Measurements from ENCODE around the gene HOXB6.

Gene HOXB6

GRCh38 chr17:48609033-48609432 is 4.2 kb upstream of the HOXB6 start:
- no peak for DNase-seq

DNA sequence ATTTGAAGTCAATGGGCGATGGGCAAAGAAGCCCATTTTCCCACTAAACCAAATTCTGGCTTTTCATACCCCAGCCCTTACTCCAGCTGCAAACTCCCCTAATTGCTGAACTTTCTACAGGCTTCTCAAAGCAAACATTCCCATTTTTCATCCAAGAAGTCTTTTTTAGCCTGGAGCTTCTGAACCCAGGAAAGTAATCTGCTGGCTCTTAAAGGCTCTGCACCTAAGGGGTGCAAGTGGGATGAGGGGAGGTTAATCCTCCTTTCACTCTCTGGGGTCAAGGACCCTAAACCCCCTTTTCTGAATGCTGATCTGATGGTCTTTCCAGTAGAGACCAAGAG is 3.7 kb upstream of the HOXB6 start:
- DNase-seq: no peak

- no peak for DNase-seq
These were observed 2.3 kb upstream of the HOXB6 start for GRCh38 chr17:48606892-48607614.

DNA sequence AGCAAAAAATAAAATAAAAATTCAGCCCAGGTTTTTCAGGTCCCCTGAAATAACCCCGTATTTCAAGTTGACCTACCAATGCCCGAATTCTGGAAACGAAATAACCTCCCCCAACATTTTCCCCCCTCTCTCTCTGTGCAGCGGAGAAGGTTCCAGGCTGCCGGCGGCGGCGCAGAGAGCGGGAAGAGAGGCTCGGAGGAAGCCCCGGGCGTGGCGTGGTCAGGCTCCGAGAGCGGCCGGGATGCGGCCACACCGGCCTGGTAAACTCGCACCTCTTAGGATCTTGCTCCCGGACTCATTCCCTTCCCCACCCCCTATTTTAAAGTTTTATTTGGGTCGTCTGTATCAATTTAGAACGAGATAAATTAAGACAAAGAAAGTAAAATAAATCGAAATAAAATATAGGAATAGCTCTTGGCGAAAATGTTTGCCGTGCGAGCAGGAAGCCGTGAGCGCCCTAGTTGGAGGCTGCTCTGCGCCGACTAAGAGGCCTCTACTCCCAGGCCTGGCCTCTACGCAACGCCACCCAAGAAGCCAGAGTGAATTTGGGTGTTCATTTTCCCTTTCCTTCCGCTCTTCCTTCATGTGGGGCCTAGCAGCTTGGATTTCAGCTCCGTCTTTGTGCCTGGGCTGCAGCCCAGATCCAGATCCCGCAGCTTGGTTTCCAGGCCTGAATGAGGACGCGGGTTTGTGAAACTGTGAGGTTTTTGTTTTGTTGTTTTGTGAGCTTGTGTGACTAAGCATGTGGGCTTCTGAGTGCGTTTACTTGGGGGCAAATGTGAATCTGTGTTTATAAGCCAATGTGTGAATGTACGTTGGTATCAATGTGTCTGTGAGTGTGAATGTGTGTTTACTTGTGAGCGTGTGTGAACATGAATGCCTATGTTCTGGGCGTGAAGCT is 1.5 kb upstream of the HOXB6 start:
- no peak for DNase-seq

GRCh38 chr17:48605409-48605919 is 678 bp upstream of the HOXB6 start:
- DNase-seq: no peak

GRCh38 chr17:48603959-48604769 is 622 bp downstream of the HOXB6 start:
- DNase-seq: no peak

DNA sequence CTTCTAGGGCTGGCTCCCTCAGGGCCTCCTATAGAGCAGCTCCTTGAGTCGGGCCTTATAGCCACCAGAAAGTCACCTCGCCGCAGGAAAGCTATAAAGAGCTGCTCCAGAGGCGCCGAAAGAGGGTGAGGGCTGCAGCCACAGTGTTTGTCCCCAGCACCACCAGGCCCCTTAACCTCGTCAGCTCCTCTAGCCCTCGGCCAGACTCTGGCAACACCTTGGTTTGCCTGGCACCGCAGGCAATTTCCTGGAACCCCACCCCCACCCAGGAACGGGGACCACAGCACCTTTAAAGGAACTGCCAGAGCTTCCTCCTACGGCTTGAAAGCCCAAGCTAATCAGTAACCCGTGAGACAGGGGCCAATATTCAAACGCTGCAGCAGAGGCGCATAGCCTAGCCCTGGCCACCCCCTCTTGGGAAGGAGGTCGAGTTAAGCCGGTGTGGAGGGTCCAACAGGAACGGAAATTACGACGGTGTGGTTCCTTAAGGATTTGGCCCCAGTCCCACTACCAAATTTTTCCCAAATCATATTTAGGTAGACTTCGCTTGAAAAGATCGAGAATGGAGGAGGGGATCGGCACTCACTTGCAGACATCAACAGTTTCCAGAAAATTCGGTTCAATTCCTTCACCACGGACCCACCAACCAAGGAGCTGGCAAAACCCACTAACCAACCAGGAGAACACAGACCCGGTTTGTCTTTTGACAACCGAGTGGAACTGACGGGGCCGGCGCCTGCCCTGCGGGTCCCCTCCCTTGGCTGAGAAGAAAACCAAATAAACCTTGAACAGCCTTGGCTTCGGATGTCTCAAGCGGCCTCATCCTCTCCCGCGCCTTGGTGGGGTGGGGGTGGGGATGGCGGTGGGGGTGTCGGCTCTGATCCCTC is 3.0 kb downstream of the HOXB6 start:
- no peak for DNase-seq

GRCh38 chr17:48601207-48601538 is 3.6 kb downstream of the HOXB6 start:
- no peak for DNase-seq

- DNase-seq: no peak
These were observed 4.3 kb downstream of the HOXB6 start for GRCh38 chr17:48600244-48601098.

DNA sequence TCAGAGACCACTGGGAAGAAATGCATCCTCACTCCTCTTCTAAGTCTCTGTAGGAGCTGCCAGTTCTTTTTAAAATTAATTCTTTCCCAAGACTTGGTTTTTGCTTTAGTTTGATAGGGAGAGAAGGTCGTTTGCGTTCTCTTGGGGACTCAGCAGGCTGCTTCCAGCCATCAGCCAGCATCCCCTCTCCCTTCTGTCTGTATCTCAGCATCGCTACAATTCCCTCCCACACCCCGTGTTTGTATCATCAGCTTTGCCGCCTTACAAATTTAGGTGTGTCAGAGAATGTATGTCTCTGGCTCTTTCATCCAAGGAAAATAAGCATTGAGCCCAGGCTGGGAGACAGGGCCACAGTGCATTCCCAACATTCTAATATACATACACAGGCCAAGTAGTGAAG is 5.4 kb downstream of the HOXB6 start:
- DNase-seq: no peak

DNA sequence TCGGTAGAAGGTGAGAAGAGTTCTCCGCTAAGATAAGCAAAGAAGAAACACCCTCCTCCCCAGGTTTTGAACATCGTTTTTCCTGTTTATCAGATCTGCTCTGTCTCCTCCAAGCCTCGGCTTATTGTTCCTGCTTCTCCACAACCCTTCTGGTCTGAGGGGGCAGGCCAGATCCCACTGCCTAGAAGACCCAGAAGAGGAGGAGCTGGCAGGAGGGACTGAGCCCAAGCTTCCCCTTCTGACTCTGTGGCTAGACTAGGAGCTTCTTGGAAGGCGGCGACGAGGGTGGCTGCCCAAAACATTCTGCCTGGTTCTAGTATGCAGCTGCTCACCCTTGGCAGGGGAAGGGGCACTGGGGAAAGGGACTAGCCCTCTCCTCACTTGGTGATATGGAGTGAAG is 6.0 kb downstream of the HOXB6 start:
- DNase-seq: no peak

DNA sequence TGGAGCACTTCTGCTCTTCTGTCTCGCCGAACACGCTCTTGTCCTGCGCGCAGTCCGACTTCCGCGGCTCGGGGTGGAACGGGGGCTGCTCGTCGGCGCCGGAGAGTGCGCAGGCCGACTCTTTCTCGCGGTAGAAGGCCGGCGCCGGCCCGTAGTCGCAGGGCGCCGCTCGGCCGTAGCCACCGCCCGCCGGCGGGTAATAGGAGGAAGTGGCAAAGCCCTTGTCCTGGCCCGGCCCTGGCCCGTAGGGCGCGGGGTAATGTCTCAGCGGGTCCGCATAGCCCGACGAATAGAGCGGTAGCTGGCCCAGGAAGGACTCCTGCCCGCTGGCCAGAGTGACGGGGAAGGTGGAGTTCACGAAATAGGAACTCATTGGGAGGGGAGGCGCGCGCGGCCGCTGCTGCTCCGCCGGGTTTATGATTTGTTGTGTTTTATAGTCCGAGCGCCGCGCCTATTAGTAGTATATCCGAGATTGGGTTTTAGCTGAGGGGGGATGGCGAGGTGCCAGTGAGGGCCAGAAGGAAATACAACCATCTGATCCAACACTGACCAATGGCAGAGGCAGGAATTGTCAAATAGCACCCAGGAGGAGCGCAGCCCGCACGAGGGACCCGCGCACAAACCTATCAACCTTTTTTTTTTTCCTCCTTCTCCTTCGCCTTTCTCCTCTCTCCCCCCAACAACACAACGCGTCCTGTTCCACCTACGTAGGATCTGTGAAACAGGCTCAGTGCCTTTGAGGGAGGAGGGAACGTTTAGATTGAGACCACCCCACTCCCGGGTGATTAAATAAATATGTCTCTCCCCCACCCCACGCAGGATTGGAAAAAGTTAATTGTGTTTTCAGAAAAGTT is 6.8 kb downstream of the HOXB6 start:
- peak; percentile 47 for DNase-seq

- no peak for DNase-seq
These were observed 7.3 kb downstream of the HOXB6 start for GRCh38 chr17:48597528-48597777.

- no peak for DNase-seq
These were observed 7.9 kb downstream of the HOXB6 start for GRCh38 chr17:48596735-48597527.

DNA sequence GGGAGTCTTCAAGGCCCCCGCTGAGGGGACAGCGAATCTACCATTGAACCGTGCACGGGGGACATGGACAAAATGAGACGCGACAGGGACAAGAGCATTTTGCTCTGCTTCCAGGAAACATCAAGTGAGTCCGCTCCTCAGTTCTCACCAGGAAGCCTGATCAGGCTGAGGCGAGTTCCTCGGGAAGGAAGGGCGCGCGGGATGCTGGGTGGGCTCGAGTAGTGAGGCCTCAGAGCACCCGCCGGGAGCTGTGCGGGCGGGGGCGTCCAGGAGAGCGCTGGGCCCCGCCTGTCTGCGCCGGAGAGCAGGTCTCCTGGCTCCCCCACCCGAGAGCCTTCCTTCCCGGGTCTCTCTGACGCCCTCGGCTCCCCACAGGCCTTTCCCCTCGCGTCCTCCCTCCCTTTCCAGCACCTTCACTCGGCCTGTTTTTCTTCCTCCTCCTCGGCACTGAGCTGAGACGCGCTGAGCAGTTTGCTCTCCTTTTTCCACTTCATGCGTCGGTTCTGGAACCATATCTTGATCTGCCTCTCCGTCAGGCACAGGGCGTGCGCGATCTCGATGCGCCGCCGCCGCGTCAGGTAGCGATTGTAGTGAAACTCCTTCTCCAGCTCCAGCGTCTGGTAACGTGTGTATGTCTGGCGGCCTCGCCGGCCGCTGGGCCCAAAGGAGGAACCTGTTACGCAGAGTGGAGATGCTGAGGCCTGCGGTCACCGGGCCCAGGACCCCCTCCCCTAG is 8.6 kb downstream of the HOXB6 start:
- no peak for DNase-seq

DNA sequence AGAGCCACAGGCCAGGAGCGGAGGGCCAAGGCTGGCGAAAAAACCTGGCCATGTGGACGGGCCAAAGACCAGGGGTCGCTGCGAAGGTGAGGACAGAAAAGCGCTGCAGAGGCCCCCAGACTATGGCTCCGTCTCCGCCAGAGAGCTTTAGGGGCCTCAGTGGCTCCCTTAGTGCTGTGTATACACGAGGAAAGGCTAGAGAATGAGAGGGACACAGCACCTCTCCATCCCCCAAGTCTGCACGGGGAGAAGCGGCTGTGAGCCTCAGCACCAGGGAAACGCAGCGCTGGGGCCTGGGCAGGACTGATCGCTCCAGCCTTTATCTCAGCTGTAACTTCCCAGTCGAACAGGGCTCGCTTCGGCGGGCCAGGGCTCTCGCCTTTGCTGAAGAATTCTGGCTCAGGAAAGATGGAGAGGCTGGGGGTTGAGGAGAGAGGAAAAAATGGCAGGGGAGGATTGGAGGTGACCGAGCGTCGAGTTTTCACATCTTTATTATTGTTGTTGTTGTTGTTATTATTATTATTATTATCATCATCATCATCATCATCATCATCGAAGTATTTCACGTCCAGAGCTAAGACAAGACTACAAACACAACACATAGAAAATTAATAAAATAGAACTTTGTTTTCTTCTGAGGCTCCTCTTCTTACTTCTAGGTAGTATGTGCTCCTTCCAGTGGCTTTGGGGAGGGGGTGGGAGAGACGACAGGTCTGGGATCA is 9.3 kb downstream of the HOXB6 start:
- no peak for DNase-seq

- no peak for DNase-seq
These were observed 10.1 kb downstream of the HOXB6 start for GRCh38 chr17:48594538-48595277.

Measured in CD4-positive, alpha-beta T cell treated with Interleukin-10 for 1 hour (primary cell).